ENCODE measurements around the gene TNFAIP8.
"Not testable (repeated sequence)": the region's sequence is repeated elsewhere in the genome, so short reads cannot be mapped to it uniquely, and the experiment has no call there.

Gene TNFAIP8

GRCh38 chr5:119398727-119399466, 43.1 kb downstream of the TNFAIP8 start:
- DNase-seq = no peak

GRCh38 chr5:119400245-119400644, 44.4 kb downstream of the TNFAIP8 start:
- no peak for DNase-seq

GRCh38 chr5:119402081-119402480, 46.3 kb downstream of the TNFAIP8 start:
- no peak for DNase-seq

GRCh38 chr5:119402555-119402954, 46.7 kb downstream of the TNFAIP8 start:
- no peak for DNase-seq

GRCh38 chr5:119404033-119404432, 48.2 kb downstream of the TNFAIP8 start:
- no peak for DNase-seq

- DNase-seq = no peak
Measured at GRCh38 chr5:119405419-119405818, 49.6 kb downstream of the TNFAIP8 start.

DNA sequence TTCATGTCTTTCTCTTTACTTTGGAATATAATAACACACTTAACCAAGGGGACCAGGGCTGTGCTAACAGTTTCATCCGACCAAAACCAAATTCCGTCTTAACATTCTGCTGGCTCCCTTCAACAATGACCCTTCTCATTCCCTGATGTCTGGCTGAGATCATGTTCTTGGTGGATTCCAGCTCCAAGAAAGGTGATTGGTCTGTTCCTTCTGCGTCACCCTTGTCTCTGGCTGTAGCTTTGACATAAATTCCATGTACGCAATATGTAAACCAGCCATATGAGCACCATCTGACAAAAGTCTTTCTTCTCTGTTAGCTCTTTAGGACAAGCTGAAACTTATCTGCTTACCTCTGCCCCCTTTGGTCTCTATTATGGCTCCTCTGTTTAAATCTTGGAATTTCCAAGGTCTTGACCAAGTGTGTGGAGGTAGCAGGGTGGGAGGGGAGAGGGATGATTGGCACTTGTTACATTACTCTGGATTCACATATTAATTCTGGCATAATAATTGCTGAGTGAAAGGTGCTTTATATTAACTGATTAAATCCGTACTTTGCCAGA, 50.8 kb downstream of the TNFAIP8 start:
- DNase-seq = no peak

- no peak for DNase-seq
Measured at GRCh38 chr5:119409235-119409815, 53.5 kb downstream of the TNFAIP8 start.

GRCh38 chr5:119410448-119411159, 54.8 kb downstream of the TNFAIP8 start:
- no peak for DNase-seq

- DNase-seq = peak; percentile 79
Measured at GRCh38 chr5:119411361-119412278, 55.8 kb downstream of the TNFAIP8 start.

DNA sequence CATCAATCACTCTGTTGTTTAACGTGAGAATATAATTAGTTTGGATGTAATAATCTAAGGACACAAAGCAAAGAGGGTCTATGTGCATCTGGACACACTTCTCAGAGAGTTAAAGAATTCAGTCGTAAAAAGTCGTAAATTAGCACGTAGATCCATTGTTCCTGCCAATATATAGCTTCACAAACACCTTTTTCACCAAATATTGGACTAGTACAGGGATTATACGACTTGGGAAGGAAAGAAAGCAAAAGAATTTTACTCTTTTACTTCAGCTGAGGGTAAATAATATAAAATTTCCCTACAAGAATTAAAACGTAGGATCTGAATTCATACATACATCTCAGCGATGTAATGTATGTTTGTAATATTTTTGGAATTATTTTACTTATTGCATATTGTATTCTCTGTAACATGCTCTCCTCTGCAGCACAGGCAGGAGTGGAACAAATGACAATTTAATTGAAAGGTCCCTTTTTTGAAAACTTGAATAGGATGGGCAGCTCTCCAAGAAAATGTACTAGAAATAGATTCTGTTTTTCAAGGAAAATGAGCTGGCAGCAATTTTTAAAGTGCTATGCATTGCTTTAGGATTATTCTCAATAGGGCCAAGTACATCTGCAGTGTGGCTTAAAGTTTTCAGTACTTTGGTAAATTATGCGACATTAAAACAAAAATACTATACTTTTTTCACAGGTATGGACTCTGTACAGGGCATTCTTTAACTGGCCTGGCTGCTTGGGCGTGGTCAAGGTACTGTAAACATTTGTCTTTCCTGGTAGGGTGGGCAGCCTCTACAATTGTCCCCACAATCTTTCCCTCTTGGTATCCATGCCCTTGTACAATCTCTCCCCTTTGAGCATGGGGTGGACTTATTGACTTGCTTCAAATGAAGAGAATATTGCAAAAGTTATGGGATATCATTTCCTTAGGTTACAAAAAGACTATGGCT, 56.7 kb downstream of the TNFAIP8 start:
- DNase-seq = no peak

DNA sequence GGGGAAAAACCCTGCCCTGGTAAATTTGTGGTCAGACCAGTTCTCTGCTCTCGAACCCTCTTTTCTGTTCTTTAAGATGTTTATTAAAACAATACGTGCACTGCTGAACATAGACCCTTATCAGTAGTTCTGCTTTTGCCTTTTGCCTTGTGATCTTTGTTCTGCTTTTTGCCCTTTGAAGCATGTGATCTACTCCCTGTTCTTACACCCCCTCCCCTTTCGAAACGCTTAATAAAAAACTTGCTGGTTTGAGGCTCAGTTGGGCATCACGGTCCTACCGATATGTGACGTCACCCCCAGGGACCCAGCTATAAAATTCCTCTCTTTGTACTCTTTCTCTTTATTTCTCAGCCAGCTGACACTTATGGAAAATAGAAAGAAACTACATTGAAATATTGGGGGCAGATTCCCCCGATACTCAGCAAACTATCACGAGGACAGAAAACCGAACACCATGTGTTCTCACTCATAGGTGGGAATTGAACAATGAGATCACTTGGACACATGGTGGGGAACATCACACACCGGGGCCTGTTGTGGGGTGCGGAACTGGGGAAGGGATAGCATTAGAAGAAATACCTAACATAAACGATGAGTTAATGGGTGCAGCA, 58.4 kb downstream of the TNFAIP8 start:
- not testable (repeated sequence) for DNase-seq

DNA sequence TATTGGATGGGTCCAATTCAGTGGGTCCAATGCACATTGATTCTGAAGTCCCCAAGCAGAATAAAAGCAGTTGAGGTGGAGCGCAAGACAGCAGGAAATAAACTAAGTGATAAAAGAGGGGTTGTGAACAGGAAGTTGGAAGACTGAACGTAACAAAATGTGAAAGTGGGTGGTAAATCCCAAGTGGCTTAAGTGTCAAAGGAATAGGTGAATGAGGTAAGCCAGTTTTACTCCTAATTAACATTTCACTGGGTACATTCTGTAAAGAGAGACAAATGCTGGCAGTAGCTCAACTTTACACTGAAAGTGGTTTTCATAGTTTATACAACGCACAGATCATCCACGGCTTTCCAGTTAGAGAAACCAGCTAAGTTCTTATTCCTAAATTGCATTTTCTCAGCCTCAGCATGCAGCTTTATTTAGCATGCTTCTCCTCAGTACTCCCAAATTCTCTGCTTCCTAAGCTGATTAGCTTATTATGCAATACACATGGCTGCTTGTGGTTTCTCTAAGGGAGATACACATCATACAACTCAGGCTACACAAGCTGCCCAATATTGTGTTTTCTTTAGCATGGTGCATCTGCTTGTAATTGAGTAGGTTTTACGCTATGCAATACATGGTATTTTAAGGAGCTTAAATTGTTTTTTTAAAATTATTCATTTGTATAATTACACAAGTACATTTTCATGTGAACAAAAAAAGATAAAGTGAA, 62.2 kb downstream of the TNFAIP8 start:
- DNase-seq = no peak

DNA sequence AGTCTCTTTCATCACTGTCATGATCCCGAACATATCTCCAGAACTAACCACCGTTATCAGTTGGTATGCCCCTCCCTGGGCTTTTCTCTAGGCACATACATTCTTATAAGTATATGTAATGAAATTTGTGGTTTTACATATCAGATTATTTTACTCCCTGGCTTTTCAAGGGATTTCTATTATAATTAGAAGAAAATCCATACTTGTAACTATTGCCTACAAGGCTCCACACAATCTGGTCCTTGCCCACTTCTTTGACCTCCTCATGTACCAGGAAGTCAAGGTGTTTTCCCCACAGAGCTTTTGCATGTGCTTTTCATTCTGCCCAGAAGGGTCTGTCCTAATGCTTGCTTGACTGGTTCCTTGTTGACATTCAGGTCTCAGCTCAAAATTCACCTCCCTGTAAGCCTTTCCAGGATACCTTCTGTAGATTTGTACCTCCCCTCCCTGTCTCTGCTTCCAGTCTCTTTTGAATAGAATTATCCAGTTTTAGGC, 62.8 kb downstream of the TNFAIP8 start:
- no peak for DNase-seq

GRCh38 chr5:119420169-119420568, 64.3 kb downstream of the TNFAIP8 start:
- DNase-seq = no peak

- no peak for DNase-seq
Measured at GRCh38 chr5:119426057-119426456, 70.2 kb downstream of the TNFAIP8 start.

- DNase-seq = no peak
Measured at GRCh38 chr5:119427060-119427459, 71.2 kb downstream of the TNFAIP8 start.

DNA sequence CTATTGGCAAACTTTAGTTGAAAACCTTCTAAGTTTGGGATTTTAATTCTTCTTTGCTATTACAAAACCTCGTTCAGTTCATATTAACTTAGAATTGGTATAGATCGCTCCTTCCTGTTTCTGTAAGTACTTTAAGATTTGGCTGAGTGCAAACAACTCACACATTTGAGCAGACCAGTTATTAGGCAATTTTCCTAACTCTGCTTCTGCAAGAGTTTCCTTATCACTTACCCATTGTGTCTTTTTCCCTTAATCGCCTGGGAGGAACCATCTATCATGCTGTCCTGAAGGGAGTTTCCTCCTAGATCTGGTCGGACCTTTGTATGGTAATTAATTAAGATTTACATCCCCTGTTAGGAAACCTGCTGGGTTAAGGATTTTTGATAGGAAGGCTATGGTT, 71.8 kb downstream of the TNFAIP8 start:
- DNase-seq = not testable (repeated sequence)

DNA sequence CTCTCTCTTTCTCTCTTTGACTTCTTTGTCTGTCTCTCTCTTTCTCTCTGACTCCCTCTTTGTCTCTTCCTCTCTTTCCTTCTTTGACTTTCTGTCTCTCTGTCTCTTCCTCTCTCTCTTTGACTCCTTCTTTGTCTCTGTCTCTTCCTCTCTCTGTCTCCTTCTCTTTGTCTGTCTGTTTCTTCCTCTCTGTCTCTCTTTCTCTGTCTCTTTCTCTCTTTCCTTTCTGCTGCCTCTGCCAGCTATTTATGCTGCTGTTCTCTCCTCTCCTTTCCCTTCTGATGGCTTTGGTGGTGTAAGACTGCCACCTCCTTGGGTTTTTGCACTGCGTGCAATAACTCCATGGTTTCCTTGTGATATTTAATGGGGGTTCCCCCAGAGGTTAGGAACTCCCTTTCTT, 72.3 kb downstream of the TNFAIP8 start:
- not testable (repeated sequence) for DNase-seq

- DNase-seq = not testable (repeated sequence)
Measured at GRCh38 chr5:119428574-119428973, 72.8 kb downstream of the TNFAIP8 start.
